Activated naive CD4-positive, alpha-beta T cell treated with anti-CD3 and anti-CD28 coated beads, Interleukin-2, amount 50 U/mL, for 24 hours (primary cell): Measurements from ENCODE around the gene UGT1A1.

ENCODE experiments used
- H3K27ac Mint-ChIP-seq: one replicate; pipeline ENCODE4 v1.8.0; 2021; ENCODE audit warnings: mild to moderate bottlenecking, mixed read lengths
- H3K27me3 Mint-ChIP-seq: one replicate; pipeline ENCODE4 v1.8.0; 2021; ENCODE audit warnings: mixed read lengths
- H3K36me3 Mint-ChIP-seq: one replicate; pipeline ENCODE4 v1.8.0; 2021; ENCODE audit warnings: mixed read lengths
- H3K4me1 Mint-ChIP-seq: one replicate; pipeline ENCODE4 v1.8.0; 2021; ENCODE audit warnings: mixed read lengths
- H3K4me3 Mint-ChIP-seq: one replicate; pipeline ENCODE4 v1.8.0; 2021; ENCODE audit warnings: mild to moderate bottlenecking, mixed read lengths
- H3K9me3 Mint-ChIP-seq: one replicate; pipeline ENCODE4 v1.8.0; 2021; ENCODE audit warnings: mixed read lengths

UGT1A1 gene

GRCh38 chr2:233775414-233775813 is 15.3 kb downstream of the UGT1A1 start:
- peaks cover 2% of the 10 kb centered on the region for H3K36me3 Mint-ChIP-seq
- H3K27ac Mint-ChIP-seq: no peak overlapping the region
- H3K4me1 Mint-ChIP-seq: no peaks in the 10 kb centered on the region
- H3K4me3 Mint-ChIP-seq: no peak overlapping the region
- peaks cover 11% of the 10 kb centered on the region for H3K27me3 Mint-ChIP-seq
- H3K9me3 Mint-ChIP-seq: no peaks in the 10 kb centered on the region

- Mint-ChIP-seq H3K27me3 (peaks cover 18% of the 10 kb centered on the region), H3K9me3 (peaks cover 10% of the 10 kb centered on the region), H3K27ac (no peak within 1 kb of the TSS), H3K4me1 (no peaks in the 10 kb centered on the region), H3K4me3 (no peak within 1 kb of the TSS), H3K36me3 (peaks cover 2% of the 10 kb centered on the region)
Measured at GRCh38 chr2:233778030-233778429, 18.0 kb downstream of the UGT1A1 start, which contains the start of gene MROH2A. Gene MROH2A, plus strand, starts transcription at chr2:233778330. Its CDS starts 1,029 bp downstream, at chr2:233779359.

GRCh38 chr2:233779722-233780121 is 19.7 kb downstream of the UGT1A1 start:
- Mint-ChIP-seq H3K4me1 (no peaks in the 10 kb centered on the region), H3K4me3 (no peak overlapping the region), H3K27ac (no peak overlapping the region), H3K9me3 (peaks cover 10% of the 10 kb centered on the region), H3K27me3 (peaks cover 18% of the 10 kb centered on the region), H3K36me3 (peaks cover 2% of the 10 kb centered on the region)

GRCh38 chr2:233780771-233781170 is 20.7 kb downstream of the UGT1A1 start:
- Mint-ChIP-seq H3K4me1 (no peaks in the 10 kb centered on the region), H3K27me3 (peaks cover 20% of the 10 kb centered on the region), H3K4me3 (no peak overlapping the region), H3K9me3 (peaks cover 10% of the 10 kb centered on the region), H3K36me3 (peaks cover 2% of the 10 kb centered on the region), H3K27ac (no peak overlapping the region)

- Mint-ChIP-seq H3K36me3 (no peaks in the 10 kb centered on the region), H3K27ac (no peak overlapping the region), H3K4me3 (no peak overlapping the region), H3K4me1 (no peaks in the 10 kb centered on the region), H3K27me3 (peaks cover 7% of the 10 kb centered on the region), H3K9me3 (no peaks in the 10 kb centered on the region)
Measured at GRCh38 chr2:233789554-233789953, 29.5 kb downstream of the UGT1A1 start.

DNA sequence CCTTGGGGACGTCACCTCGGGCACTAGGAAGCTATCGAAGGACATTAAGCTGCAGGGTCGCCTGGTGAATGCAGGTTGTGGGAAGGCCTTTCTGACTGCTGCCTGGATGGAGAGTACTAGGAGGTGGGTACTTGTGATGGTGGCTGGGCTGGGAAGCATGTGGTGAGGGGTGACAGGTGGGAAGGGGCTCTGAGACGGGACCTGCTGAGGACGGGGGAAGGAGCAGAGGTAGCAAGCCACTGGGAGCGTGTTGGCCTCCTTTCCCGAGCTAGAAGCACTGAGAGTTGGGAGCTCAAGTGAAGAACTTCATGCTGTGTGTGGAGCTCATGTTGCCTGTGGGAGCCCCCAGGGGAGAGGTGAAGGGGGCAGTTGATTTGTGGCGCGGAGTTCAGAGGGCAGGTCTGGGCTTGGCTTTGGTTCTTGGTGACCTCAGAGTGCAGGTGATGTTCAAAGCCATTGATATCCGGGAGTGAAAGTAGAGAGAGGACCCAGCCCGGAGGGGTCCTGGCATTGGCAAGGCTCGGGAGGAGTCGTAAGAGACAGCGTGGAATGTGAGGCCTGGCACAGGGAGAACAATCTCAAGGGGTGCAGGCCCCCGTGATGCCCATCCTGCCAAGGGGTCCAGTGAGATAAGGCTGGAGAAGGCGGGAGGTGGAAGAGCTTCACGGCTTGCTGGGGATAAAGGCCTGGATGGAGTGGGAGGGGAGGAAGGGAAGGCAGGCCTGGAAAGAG is 31.2 kb downstream of the UGT1A1 start:
- Mint-ChIP-seq H3K27ac (no peak overlapping the region), H3K36me3 (no peaks in the 10 kb centered on the region), H3K4me1 (no peaks in the 10 kb centered on the region), H3K4me3 (no peak overlapping the region), H3K27me3 (peaks cover 1% of the 10 kb centered on the region), H3K9me3 (no peaks in the 10 kb centered on the region)

DNA sequence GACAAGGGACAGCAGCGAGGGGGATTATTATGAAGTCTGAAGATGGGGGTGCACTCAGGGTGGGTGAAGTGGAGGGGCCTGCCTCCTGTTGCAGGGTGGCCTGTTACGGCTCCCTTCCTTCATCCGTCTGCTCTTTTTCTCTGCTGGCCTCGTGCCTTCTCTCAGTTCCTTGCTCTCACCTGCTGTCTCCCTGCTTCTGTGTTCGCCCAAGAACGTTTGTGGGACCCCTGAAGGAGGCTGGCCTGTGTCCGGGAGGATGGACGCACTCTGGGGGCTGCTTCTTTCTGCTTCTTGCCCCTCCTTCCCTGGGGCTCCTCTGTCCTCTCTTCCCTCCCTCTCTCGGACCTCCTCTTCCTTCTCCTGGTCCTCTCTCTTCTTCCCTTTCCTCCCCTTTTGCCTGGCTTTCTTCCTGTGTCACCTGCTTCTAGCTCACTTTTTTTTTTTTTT is 31.8 kb downstream of the UGT1A1 start:
- no peaks in the 10 kb centered on the region for H3K27me3 Mint-ChIP-seq
- no peak overlapping the region for H3K27ac Mint-ChIP-seq
- no peaks in the 10 kb centered on the region for H3K4me1 Mint-ChIP-seq
- H3K9me3 Mint-ChIP-seq: no peaks in the 10 kb centered on the region
- no peak overlapping the region for H3K4me3 Mint-ChIP-seq
- H3K36me3 Mint-ChIP-seq: no peaks in the 10 kb centered on the region

GRCh38 chr2:233792720-233793119 is 32.6 kb downstream of the UGT1A1 start:
- Mint-ChIP-seq H3K4me1 (no peaks in the 10 kb centered on the region), H3K27me3 (no peaks in the 10 kb centered on the region), H3K4me3 (no peak overlapping the region), H3K9me3 (no peaks in the 10 kb centered on the region), H3K36me3 (no peaks in the 10 kb centered on the region), H3K27ac (no peak overlapping the region)

DNA sequence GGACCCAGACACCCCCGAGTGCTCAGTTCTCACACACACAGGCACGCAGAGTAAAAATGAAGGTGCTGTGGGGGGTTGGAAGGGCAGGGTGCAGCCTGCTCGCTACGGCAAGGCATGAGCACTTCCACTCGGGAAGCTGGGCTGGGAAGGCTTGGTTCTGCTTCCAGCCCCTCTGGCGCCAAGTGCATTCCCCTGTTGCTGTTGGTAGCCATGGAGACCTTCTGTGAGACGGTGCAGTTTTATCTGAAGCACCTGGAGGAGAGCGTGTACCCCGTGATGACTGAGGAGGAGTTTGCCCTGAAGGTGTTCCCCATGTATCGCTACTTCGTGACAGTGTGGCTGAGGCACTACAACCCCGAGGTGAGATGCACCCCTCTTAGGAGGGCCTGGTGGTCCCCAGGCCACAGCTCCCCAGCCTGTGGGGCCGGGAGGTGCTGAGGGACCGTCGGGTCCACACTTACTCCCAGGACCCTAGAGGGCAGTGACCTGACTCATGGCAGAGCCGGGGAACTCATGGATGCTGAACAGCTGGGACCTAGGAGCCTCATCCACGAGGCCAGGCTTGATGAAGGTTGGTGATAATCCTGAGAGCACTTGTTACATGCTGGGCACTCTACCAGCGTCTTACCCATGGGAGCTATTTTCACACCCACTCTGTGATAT is 33.5 kb downstream of the UGT1A1 start:
- Mint-ChIP-seq H3K4me1 (no peaks in the 10 kb centered on the region), H3K27ac (no peak overlapping the region), H3K27me3 (no peaks in the 10 kb centered on the region), H3K36me3 (no peaks in the 10 kb centered on the region), H3K4me3 (no peak overlapping the region), H3K9me3 (no peaks in the 10 kb centered on the region)

- Mint-ChIP-seq H3K36me3 (no peaks in the 10 kb centered on the region), H3K4me3 (no peak overlapping the region), H3K27me3 (no peaks in the 10 kb centered on the region), H3K4me1 (no peaks in the 10 kb centered on the region), H3K9me3 (no peaks in the 10 kb centered on the region), H3K27ac (no peak overlapping the region)
Measured at GRCh38 chr2:233794128-233794658, 34.1 kb downstream of the UGT1A1 start.

- Mint-ChIP-seq H3K27ac (no peak overlapping the region), H3K4me3 (no peak overlapping the region), H3K36me3 (no peaks in the 10 kb centered on the region), H3K27me3 (no peaks in the 10 kb centered on the region), H3K9me3 (peaks cover 4% of the 10 kb centered on the region), H3K4me1 (no peaks in the 10 kb centered on the region)
Measured at GRCh38 chr2:233795735-233796171, 35.7 kb downstream of the UGT1A1 start.

DNA sequence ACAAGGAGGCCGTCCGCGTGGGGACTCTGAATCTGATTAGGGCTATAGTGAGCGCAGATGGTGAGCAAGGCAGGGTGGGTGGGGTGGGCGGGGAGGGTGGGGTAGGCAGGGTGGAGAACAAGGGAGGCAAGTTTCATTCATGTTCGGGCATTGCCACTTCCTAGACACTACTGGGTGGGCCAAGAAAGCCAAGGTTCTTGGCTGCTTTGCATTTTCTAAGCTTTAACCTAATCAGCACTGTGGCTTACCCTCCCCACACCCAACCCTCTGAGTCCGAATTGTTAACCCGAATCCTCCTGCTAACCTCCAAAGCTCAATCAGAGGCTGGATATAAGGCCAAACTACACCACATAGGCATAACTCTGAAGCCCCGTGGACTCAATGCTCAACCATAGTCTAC is 36.2 kb downstream of the UGT1A1 start:
- no peak overlapping the region for H3K27ac Mint-ChIP-seq
- no peak overlapping the region for H3K4me3 Mint-ChIP-seq
- H3K27me3 Mint-ChIP-seq: no peaks in the 10 kb centered on the region
- H3K4me1 Mint-ChIP-seq: no peaks in the 10 kb centered on the region
- no peaks in the 10 kb centered on the region for H3K36me3 Mint-ChIP-seq
- peaks cover 4% of the 10 kb centered on the region for H3K9me3 Mint-ChIP-seq

- no peaks in the 10 kb centered on the region for H3K36me3 Mint-ChIP-seq
Measured at GRCh38 chr2:233798335-233799086, 38.4 kb downstream of the UGT1A1 start.

GRCh38 chr2:233799087-233799665 is 39.1 kb downstream of the UGT1A1 start:
- no peak overlapping the region for H3K4me3 Mint-ChIP-seq

More at GRCh38 chr2:233798335-233799086, 38.4 kb downstream of the UGT1A1 start:
- Mint-ChIP-seq H3K27ac (no peak overlapping the region), H3K4me3 (no peak overlapping the region), H3K9me3 (peaks cover 4% of the 10 kb centered on the region), H3K27me3 (peaks cover 5% of the 10 kb centered on the region), H3K4me1 (no peaks in the 10 kb centered on the region)

DNA sequence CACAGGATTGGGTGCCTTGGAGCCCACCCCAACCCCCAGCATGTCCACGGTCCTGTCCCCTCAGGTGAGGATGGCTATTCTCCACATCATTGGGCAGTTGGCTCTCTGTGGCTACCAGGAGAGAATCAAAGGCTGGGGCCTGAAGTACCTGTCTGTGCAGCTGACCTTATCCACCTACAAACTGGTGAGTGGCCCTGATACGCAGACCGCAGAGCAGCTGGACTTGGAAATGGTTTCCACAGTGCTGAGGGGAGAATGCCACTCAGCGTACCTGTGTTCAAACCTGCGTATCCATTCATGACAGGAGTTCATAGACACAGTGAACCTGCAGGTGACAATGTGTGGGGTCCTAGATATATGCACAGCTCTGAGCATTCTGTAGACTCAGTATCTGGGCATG is 39.6 kb downstream of the UGT1A1 start:
- Mint-ChIP-seq H3K9me3 (peaks cover 4% of the 10 kb centered on the region), H3K4me3 (no peak overlapping the region)

More at GRCh38 chr2:233799087-233799665, 39.1 kb downstream of the UGT1A1 start:
- Mint-ChIP-seq H3K36me3 (no peaks in the 10 kb centered on the region), H3K27me3 (peaks cover 5% of the 10 kb centered on the region), H3K4me1 (no peaks in the 10 kb centered on the region), H3K27ac (no peak overlapping the region), H3K9me3 (peaks cover 4% of the 10 kb centered on the region)

More for the DNA sequence above, 39.6 kb downstream of the UGT1A1 start:
- Mint-ChIP-seq H3K27ac (no peak overlapping the region), H3K4me1 (no peaks in the 10 kb centered on the region), H3K36me3 (no peaks in the 10 kb centered on the region), H3K27me3 (peaks cover 5% of the 10 kb centered on the region)
